Measurements from ENCODE around the gene WDFY3.

Gene WDFY3

GRCh38 chr4:84767168-84767567 lies 199.3 kb downstream of the WDFY3 start:
- no peak overlapping the region for H2AFZ ChIP-seq (ENCODE audit: low read depth, low read length, severe bottlenecking)
- no peaks in the 10 kb centered on the region for H3K27me3 ChIP-seq (ENCODE audit: low read length)
- TF ChIP-seq CTCF (IDR thresholded peaks at IDR 0.05; ENCODE audit: insufficient read depth, low read length, poor library complexity, severe bottlenecking) (no peak), EZH2phosphoT487 (conservative IDR thresholded peaks at IDR 0.05; ENCODE audit: low read length) (no peak)
- H3K27ac ChIP-seq (ENCODE audit: low read depth, low read length), result no peak overlapping the region
- no peak overlapping the region for H3K4me3 ChIP-seq (ENCODE audit: insufficient read depth, low read length, poor library complexity, severe bottlenecking)
- no peaks in the 10 kb centered on the region for H3K36me3 ChIP-seq (ENCODE audit: low read length)
- no peaks in the 10 kb centered on the region for H4K20me1 ChIP-seq (ENCODE audit: low read depth, low read length)
- H3K9me3 ChIP-seq (ENCODE audit: insufficient read depth, low read length), result no peaks in the 10 kb centered on the region
- no peak overlapping the region for H3K9ac ChIP-seq (ENCODE audit: low read length)
- no peaks in the 10 kb centered on the region for H3F3A ChIP-seq (ENCODE audit: insufficient read depth)
- no peaks in the 10 kb centered on the region for H3K9me2 ChIP-seq (replicated peaks; ENCODE audit: insufficient read depth, low read length)
- no peaks in the 10 kb centered on the region for H3K79me2 ChIP-seq (ENCODE audit: insufficient read depth, low read length)
- H3K4me2 ChIP-seq (ENCODE audit: low read depth, low read length, poor library complexity, severe bottlenecking), result no peak overlapping the region

- Histone ChIP-seq H2AFZ (ENCODE audit: low read depth, low read length, severe bottlenecking) (no peak overlapping the region), H3K9ac (ENCODE audit: low read length) (no peak overlapping the region), H3K4me2 (ENCODE audit: low read depth, low read length, poor library complexity, severe bottlenecking) (no peak overlapping the region), H4K20me1 (ENCODE audit: low read depth, low read length) (no peaks in the 10 kb centered on the region), H3K27me3 (ENCODE audit: low read length) (no peaks in the 10 kb centered on the region), H3K36me3 (ENCODE audit: low read length) (no peaks in the 10 kb centered on the region), H3K27ac (ENCODE audit: low read depth, low read length) (no peak overlapping the region), H3K9me2 (replicated peaks; ENCODE audit: insufficient read depth, low read length) (no peaks in the 10 kb centered on the region), H3F3A (ENCODE audit: insufficient read depth) (no peaks in the 10 kb centered on the region), H3K9me3 (ENCODE audit: insufficient read depth, low read length) (no peaks in the 10 kb centered on the region), H3K4me3 (ENCODE audit: insufficient read depth, low read length, poor library complexity, severe bottlenecking) (no peak overlapping the region), H3K79me2 (ENCODE audit: insufficient read depth, low read length) (no peaks in the 10 kb centered on the region)
- TF ChIP-seq EZH2phosphoT487 (conservative IDR thresholded peaks at IDR 0.05; ENCODE audit: low read length), result no peak
- no peak for TF ChIP-seq CTCF (IDR thresholded peaks at IDR 0.05; ENCODE audit: insufficient read depth, low read length, poor library complexity, severe bottlenecking)
Measured at GRCh38 chr4:84753321-84753972, 213.0 kb downstream of the WDFY3 start.

GRCh38 chr4:84751707-84752106 lies 214.8 kb downstream of the WDFY3 start:
- H3K36me3 ChIP-seq (ENCODE audit: low read length), result no peaks in the 10 kb centered on the region
- TF ChIP-seq EZH2phosphoT487 (conservative IDR thresholded peaks at IDR 0.05; ENCODE audit: low read length), result no peak
- no peak for TF ChIP-seq CTCF (IDR thresholded peaks at IDR 0.05; ENCODE audit: insufficient read depth, low read length, poor library complexity, severe bottlenecking)

More at GRCh38 chr4:84751707-84752106, 214.8 kb downstream of the WDFY3 start:
- no peak overlapping the region for H3K27ac ChIP-seq (ENCODE audit: low read depth, low read length)
- H3F3A ChIP-seq (ENCODE audit: insufficient read depth), result no peaks in the 10 kb centered on the region
- H4K20me1 ChIP-seq (ENCODE audit: low read depth, low read length), result no peaks in the 10 kb centered on the region
- H3K27me3 ChIP-seq (ENCODE audit: low read length), result no peaks in the 10 kb centered on the region
- H3K4me2 ChIP-seq (ENCODE audit: low read depth, low read length, poor library complexity, severe bottlenecking), result no peak overlapping the region
- no peak overlapping the region for H2AFZ ChIP-seq (ENCODE audit: low read depth, low read length, severe bottlenecking)
- no peaks in the 10 kb centered on the region for H3K9me3 ChIP-seq (ENCODE audit: insufficient read depth, low read length)
- H3K9ac ChIP-seq (ENCODE audit: low read length), result no peak overlapping the region
- no peaks in the 10 kb centered on the region for H3K79me2 ChIP-seq (ENCODE audit: insufficient read depth, low read length)
- H3K9me2 ChIP-seq (replicated peaks; ENCODE audit: insufficient read depth, low read length), result no peaks in the 10 kb centered on the region
- H3K4me3 ChIP-seq (ENCODE audit: insufficient read depth, low read length, poor library complexity, severe bottlenecking), result no peak overlapping the region

Measured in SU-DHL-6 (cell line).